Caki2 (cell line): ENCODE measurements around the gene ABAT. TPM values are rescaled to one million over a fixed set of nuclear protein-coding genes. Genes with fewer than 3 reads are reported as not detected.

ENCODE experiments used
- DNase-seq: peaks from one replicate; pipeline ENCODE4 v3.0.0-alpha.2; 2015; ENCODE audit warnings: low read depth
- in situ Hi-C: cut with HindIII; loops from 2 replicates; pipeline ENCODE4 v1.10.0; 2016; ENCODE audit warnings: low sequenced_read_pairs, low pct_unique_long_range_greater_than_20kb, mixed read lengths
- total RNA-seq: library from RNA; depleted of rRNA; stranded (reverse); fragments of >200 nt; shearing (Covaris generic); gene quantifications from 2 replicates; pipeline ENCODE4 v1.2.3, GENCODE V29; 2014; ENCODE audit warnings: low replicate concordance; rRNA removed

The ABAT gene
- total RNA-seq, 1 experiment from 2014 or later = 0.24 TPM

DNA sequence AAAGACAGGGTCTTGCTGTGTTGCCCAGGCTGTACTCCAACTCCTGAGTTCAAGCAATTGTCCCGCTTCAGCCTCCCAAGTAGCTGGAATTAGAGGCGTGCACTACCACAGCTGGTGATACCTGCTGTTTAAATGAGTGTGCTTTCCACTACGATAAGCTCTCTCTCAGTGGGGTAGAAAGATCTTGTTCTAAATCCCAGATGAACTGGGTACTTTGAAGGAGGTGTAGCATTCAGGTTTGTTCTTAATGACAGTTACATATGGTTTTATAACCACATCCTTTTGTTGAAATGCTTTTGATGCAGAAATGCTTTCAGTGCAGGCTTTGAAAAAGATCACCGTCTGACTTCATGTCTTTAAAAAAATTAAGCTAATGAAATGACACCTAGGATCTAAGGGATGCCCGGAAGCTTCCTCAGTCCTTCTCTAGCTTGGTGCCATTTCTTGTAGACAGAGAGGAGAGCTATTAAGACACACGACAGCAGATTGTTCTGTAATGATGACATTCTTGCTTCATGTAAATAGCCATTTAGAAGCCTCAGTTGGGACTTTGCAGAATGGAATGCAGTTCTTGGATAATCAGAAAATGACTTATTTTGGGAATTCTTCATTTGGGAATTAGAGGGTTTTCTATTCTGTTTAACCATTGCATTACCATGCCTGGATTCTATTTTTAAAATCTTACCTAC lies 142.7 kb downstream of the ABAT start:
- in situ Hi-C loops = no loop called here
- DNase-seq = no peak

DNA sequence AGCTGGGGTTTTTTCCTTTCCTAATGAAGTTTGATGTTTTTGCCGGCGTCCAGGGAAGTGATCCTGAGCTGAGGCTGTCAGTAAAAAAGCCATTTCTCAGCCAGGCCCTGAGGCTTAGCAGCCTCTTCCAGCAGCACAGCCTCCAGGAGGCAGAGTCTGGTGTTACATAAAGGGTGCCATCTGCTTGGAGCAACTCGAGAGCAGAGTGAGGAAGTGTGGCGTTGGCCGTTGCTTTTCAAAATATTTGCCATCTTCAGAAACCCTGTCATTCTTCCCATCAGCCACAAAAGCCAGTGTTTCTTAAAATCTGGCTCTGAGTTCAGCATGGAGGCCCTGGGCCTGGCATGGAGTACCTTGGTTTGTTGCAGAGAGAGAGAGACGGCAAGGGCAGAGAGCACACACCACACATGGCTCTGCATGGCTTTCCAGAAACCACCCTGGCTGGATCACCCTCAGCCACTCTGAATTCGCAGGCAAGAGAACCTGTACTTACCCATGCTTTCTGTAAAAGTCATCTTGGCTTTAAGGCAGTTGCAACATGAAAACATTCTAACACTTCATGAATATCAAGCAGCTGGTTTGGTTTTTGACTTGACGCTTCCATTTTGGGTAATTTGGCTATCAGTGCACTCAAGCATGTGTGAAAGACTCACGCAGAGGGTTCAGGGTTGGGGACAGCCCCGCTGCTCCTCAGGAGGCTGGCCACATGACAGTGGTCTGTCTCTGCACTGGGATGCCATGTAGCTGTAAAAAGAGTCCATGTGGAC lies 144.3 kb downstream of the ABAT start:
- in situ Hi-C loops = no loop called here
- no peak for DNase-seq

DNA sequence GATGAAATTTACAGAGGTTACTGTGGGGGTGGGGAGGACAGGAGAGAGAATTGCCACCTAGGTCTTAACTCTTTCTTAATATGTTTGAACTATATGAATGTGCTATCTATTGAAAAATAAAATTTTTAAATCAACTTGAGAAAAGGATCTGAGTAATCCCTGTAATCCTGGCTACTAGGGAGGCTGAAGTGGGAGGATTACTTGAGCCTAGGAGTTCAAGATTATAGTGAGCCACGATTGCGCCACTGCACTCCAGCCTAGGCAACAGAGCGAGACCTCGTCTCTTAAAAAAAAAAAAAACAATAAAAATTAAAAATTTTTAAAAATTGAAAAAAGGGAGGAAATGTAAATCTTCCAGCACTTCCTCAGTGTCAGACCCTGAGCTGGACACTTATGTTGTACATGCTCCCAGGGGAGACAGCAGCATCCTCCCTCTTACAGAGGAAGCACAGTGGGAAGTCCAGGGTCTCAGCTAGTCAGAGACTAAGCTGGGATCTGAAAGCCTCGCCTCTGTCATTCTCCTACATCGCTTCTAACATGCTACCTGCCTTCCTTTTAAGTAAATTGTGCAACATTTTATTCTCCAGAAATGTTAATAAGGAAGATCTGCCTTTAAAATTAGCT lies 145.1 kb downstream of the ABAT start:
- in situ Hi-C loops = no loop called here
- DNase-seq = no peak

DNA sequence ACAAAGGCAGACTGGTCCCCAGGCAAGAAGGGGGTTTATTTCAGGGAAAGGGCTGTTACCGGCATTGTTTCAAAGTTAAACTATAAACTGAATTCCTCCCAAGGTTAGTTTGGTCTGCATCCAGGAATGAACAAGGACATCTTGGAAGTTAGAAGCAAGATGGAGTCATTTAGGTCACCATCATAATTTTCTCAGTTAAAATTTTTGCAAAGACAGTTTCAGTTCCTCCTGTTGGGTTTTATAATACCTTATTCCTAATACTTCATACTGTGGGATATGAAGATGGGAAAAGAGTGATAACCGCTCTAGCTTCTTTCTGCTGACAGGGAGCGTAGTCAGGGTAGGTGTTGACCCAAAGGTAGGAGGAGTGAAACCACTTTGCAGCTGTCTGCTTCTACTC lies 148.0 kb downstream of the ABAT start:
- no peak for DNase-seq
- in situ Hi-C loops = no loop called here

DNA sequence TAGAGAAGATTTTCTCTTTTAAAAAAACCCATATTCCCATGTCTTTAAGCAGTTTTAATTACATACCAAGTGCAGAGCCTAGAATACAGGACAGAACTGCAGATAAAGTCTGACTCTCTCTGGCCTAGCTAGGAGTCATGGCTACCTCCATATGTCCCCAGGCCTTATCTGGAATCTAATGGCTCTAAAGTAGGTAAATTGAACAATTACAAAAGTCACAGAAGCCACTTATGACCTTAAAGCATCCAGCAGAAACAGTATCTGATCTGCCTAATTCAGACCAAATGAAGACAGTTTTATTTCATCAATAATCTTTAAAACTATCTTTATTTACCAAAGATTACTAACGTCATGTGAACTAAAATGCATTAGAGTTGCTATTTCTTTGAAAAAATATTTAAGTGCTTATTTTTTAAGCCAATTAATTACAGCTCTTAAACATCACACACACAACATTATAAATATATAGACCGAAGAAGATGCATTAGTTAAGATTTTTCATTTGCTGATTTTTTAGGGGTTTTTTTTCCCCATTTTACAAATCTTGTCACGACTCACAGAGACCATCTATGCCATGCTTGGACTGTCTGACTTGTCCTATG lies 152.0 kb downstream of the ABAT start:
- no peak for DNase-seq
- in situ Hi-C loops = no loop called here

DNA sequence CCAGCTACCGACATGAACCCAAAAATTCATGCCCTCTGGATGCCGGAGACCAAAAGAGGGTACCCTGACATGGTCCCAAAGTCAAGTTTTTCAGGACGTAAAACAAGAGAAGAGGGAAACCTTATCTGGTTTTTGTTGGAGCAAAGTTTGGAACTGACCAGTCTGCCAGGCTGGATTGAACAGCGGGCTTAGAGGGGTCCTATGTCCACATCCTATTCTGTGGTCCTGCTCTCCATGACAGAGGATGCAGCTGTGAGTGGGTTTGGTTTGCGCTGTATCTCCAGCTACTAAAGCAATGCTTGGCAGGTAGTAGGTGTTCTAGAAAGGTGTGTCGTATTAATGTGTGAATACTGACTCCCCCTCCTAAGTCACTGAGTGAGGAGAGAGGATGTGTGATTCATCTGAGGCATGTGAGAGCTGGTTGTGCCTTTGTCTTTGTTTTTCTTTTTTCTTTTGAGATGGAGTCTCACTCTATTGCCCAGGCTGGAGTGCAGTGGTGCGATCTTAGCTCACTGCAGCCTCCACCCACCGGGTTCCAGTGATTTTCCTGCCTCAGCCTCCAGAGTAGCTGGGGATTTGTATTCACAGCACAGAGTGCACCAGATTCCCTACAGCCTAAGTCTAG lies 154.2 kb downstream of the ABAT start:
- DNase-seq = peak; percentile 77
- in situ Hi-C loops = no loop called here

DNA sequence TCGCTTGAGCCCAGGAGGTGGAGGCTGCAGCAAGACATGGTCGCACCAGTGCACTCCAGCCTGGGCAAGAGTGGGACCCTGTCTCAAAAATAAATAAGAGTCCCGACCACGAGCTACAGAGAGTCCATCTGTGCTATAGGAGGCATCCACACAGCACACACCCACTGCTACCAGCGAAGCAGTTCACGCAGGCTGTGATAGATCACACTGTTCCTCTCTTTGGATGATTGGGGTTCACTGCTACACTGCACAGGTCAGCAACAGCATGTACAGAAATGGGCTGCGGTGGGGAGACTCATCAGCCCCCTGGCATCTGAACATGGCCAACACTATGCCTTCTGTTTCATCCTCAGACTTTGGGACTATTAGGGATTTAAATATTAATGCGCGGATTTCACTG lies 157.0 kb downstream of the ABAT start:
- in situ Hi-C loops = no loop called here
- no peak for DNase-seq

DNA sequence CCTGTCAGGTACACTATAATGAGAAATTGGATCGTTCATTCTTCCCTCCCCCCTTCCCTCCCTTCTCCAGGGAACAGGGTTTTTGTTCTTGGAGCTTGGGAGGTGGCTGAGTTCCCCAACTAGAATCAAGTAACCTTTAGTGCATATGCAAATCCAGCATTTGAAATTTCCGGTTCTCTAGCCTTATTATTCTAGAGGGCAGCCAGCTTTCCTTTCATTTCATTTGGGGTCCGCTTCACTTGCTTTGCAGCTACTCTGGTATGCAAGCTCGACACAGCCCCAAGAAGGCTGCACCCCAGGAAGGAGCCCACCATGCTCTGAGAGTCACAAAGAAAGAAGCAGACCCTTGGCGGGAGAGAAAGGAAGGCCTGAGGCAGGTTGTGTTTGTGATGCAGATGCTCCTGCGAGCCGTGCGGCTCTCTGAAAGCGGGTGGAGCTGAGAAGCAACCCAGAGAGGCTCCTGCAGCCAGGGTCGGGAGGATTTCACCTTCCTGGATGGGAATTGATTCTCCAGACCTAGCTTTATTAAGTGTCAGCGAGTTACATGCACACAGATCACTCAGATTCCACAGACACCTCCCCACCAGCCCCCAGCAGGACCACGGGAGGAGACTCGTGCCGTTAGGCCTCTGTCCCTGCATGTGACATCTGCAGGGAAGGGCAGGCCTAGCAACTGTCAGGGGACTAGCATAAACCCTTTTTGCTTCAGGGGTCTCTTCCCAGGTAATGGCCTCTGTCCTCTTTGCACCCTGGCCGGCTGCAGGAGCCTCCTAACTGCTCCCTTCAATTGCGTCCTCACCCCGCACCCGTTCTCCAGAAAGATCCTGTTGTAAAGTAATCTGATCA lies 157.7 kb downstream of the ABAT start:
- in situ Hi-C loops = no loop called here
- DNase-seq = no peak

DNA sequence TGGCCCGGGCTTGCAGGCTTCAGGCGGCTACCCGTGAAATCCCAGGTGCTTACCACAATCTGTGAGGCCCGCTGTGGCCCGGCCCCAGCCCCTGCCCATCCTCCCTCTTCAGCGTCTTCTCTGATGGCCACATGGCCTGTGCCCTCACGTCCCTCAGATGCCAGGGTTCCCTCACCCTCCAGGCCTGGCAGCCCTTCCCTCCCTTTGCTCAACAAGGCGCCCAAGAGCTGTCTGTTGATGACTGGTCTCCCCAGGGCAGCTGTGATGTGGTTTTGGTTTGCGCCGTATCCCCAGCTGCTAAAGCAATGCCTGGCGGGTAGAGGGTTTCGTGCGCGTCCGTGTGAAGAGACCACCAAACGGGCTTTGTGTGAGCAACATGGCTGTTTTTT lies 158.3 kb downstream of the ABAT start:
- in situ Hi-C loops = no loop called here
- DNase-seq = no peak

Other genes starting within 250 kb of the ABAT start
- not detected in 2 replicates for gene TMEM114, start 84.1 kb upstream of the ABAT start, total RNA-seq
- 30.7 and 44.9 TPM in 2 replicates for gene METTL22, start 52.9 kb upstream of the ABAT start, total RNA-seq
- 10.2 and 17.8 TPM in 2 replicates for gene TMEM186, start 123.0 kb downstream of the ABAT start, total RNA-seq
- gene PMM2, start 123.2 kb downstream of the ABAT start, total RNA-seq = 56.1 and 85.8 TPM in 2 replicates
- gene CARHSP1, start 194.4 kb downstream of the ABAT start, total RNA-seq = 293 and 367 TPM in 2 replicates
- gene LITAFD, start 207.7 kb downstream of the ABAT start, total RNA-seq = not detected in 2 replicates